ENCODE results near the gene MPV17. TPM values are rescaled to one million over a fixed set of nuclear protein-coding genes. Genes with fewer than 3 reads are reported as not detected.

MPV17 gene
- total and polyA plus RNA-seq, 2 of the 13 experiments (the other 11 are each of a cell fraction or from before 2014, with no cell fraction given) = 48.9 to 129 TPM

DNA sequence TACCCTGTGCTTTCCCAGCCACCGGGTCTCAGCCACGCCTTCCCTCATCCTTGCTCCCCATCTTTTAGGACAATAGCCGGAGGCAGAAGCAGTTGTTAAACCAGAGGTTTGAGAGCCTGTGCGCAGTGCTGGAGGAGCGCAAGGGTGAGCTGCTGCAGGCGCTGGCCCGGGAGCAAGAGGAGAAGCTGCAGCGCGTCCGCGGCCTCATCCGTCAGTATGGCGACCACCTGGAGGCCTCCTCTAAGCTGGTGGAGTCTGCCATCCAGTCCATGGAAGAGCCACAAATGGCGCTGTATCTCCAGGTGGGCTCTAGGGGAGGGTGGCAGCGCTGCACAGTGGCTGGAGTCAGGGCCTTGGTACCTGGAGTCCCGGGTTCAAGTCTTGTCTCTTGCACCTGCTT, 17.4 kb downstream of the MPV17 start:
- Histone ChIP-seq H2AFZ (ENCODE audit: low read length) (no peak overlapping the region), H3K9ac (ENCODE audit: insufficient read depth, low read depth, low read length) (no peak overlapping the region), H4K20me1 (ENCODE audit: insufficient read depth, low read length) (no peaks in the 10 kb centered on the region), H3K9me3 (ENCODE audit: low read length) (no peaks in the 10 kb centered on the region), H3K36me3 (replicated peaks in 1 of 2; ENCODE audit: control insufficient read depth in 1 of 2, insufficient read depth in 2 of 2, low read length in 2 of 2) (no peaks in the 10 kb centered on the region; a peak in 2 of 5 replicates), H3K27ac (ENCODE audit: extremely low read length, insufficient read depth, low read length) (no peak overlapping the region), H3K4me3 (replicated peaks in 1 of 3; ENCODE audit: insufficient read depth in 1 of 3, low read depth in 2 of 3, low read length in 3 of 3) (no peak overlapping the region), H3K4me2 (ENCODE audit: low read depth, low read length) (no peak overlapping the region), H3K27me3 (ENCODE audit: control insufficient read depth in 1 of 2, insufficient read depth in 2 of 2, low read length in 2 of 2) (peaks cover 0 to 5% of the 10 kb centered on the region in 2 experiments; a peak in 2 of 5 replicates), H3K4me1 (ENCODE audit: insufficient read depth, low read length) (peaks cover 18% of the 10 kb centered on the region), H3K79me2 (ENCODE audit: insufficient read depth, low read length) (no peaks in the 10 kb centered on the region)
- 80% methylated on average over 15 of the region's 16 CpGs for WGBS (ENCODE audit: low lambda C conversion rate)
- FAIRE-seq (no peak), DNase-seq (ENCODE audit: low spot score) (no peak), ATAC-seq (no peak; the same call in 2 of the 3 replicates)
- no TSS peak for BruUV-seq (replicated peaks)
- no peak for TF ChIP-seq ZNF326 (CRISPR knock-in tag; IDR thresholded peaks at IDR 0.05; ENCODE audit: borderline replicate concordance)
- 0 out of 2 replicates have a peak, but pooled peaks have one; percentile 4 for TF ChIP-seq AKAP8 (CRISPR knock-in tag; IDR thresholded peaks at IDR 0.05)
- no peak for TF ChIP-seq MAFK (conservative IDR thresholded peaks at IDR 0.05 in 1 of 2, IDR thresholded peaks at IDR 0.05 in 1 of 2; ENCODE audit: low read length in 2 of 2)
- 0 out of 2 replicates have a peak, but pooled peaks have one; percentile 3 for TF ChIP-seq ZNF318 (CRISPR knock-in tag; IDR thresholded peaks at IDR 0.05)
- TF ChIP-seq, protein P1, sequence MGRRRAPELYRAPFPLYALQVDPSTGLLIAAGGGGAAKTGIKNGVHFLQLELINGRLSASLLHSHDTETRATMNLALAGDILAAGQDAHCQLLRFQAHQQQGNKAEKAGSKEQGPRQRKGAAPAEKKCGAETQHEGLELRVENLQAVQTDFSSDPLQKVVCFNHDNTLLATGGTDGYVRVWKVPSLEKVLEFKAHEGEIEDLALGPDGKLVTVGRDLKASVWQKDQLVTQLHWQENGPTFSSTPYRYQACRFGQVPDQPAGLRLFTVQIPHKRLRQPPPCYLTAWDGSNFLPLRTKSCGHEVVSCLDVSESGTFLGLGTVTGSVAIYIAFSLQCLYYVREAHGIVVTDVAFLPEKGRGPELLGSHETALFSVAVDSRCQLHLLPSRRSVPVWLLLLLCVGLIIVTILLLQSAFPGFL (CRISPR knock-in tag; IDR thresholded peaks at IDR 0.05) = no peak
- TF ChIP-seq HES4 (CRISPR knock-in tag; IDR thresholded peaks at IDR 0.05; ENCODE audit: borderline replicate concordance) = no peak
- ChIA-PET POLR2A (no interaction called here), CTCF (ENCODE audit: low intra/inter-chr PET ratio, low total read pairs) (no interaction called here)
- intact Hi-C loops (cut with micrococcal nuclease; ENCODE audit: unreplicated experiment) (no loop called here), in situ Hi-C loops (cut with HindIII; ENCODE audit: extremely low pct_ligation_motif_present, low pct_unique_long_range_greater_than_20kb) (no loop called here)

All from HepG2 (cell line).